Loucy (cell line): ENCODE measurements around the gene ZFAND3.

Experiments
- H2AFZ ChIP-seq: fragments of 200-600 bp; sonication (generic); 2 replicates; pipeline ENCODE4 v1.6.0; 2016; ENCODE audit warnings: antibody characterized with exemption, mild to moderate bottlenecking, low read length, moderate library complexity
- H3F3A ChIP-seq: fragments of 200-600 bp; 2 replicates; pipeline ENCODE4 v1.6.0; 2016; ENCODE audit warnings: antibody characterized with exemption, low read depth, mild to moderate bottlenecking
- H3K27me3 ChIP-seq: fragments of 200-600 bp; sonication (generic); 2 replicates; pipeline ENCODE4 v1.6.1; 2014; ENCODE audit warnings: low read length, mild to moderate bottlenecking; ENCODE audit not compliant: insufficient read depth, poor library complexity, severe bottlenecking
- H3K36me3 ChIP-seq: fragments of 200-600 bp; sonication (generic); 2 replicates; pipeline ENCODE4 v1.6.1; 2016; ENCODE audit warnings: low read length; ENCODE audit not compliant: insufficient read depth
- H3K4me1 ChIP-seq: fragments of 200-600 bp; sonication (generic); 2 replicates; pipeline ENCODE4 v1.5.1; 2014; ENCODE audit warnings: low read length, mild to moderate bottlenecking; ENCODE audit not compliant: insufficient read depth, poor library complexity, severe bottlenecking
- H3K4me2 ChIP-seq: fragments of 200-600 bp; sonication (generic); 2 replicates; pipeline ENCODE4 v1.6.0; 2014; ENCODE audit warnings: antibody characterized with exemption, low read length, low read depth, mild to moderate bottlenecking; ENCODE audit not compliant: poor library complexity, severe bottlenecking
- H3K4me3 ChIP-seq: fragments of 200-600 bp; sonication (generic); 2 replicates; pipeline ENCODE4 v1.5.1; 2014; ENCODE audit warnings: low read length, mild to moderate bottlenecking, mixed read lengths; ENCODE audit not compliant: poor library complexity, severe bottlenecking
- H3K79me2 ChIP-seq: fragments of 200-600 bp; sonication (generic); 2 replicates; pipeline ENCODE4 v1.6.1; 2014; ENCODE audit warnings: low read length; ENCODE audit not compliant: insufficient read depth
- H3K9ac ChIP-seq: fragments of 200-600 bp; sonication (generic); 2 replicates; pipeline ENCODE4 v1.6.0; 2014; ENCODE audit warnings: mild to moderate bottlenecking, low read depth, low read length, moderate library complexity; ENCODE audit not compliant: poor library complexity, severe bottlenecking
- H3K9me2 ChIP-seq: fragments of 200-600 bp; sonication (generic); replicated peaks from 2 replicates; pipeline ENCODE4 v1.6.1; 2016; ENCODE audit warnings: low read depth, low read length, mixed read lengths
- H3K9me3 ChIP-seq: fragments of 200-600 bp; sonication (generic); 2 replicates; pipeline ENCODE4 v1.6.1; 2014; ENCODE audit warnings: mild to moderate bottlenecking, antibody characterized with exemption, low read length, low read depth; ENCODE audit not compliant: insufficient read depth
- H4K20me1 ChIP-seq: fragments of 200-600 bp; sonication (generic); 2 replicates; pipeline ENCODE4 v1.6.0; 2014; ENCODE audit warnings: antibody characterized with exemption, low read length, mild to moderate bottlenecking; ENCODE audit not compliant: insufficient read depth, poor library complexity, severe bottlenecking
- CTCF ChIP-seq: fragments of 200-600 bp; sonication (generic); conservative IDR thresholded peaks from 2 replicates; pipeline ENCODE4 v1.5.1; 2014; ENCODE audit warnings: mild to moderate bottlenecking, antibody characterized with exemption, low read length
- EZH2phosphoT487 ChIP-seq: fragments of 200-600 bp; IDR thresholded peaks from 2 replicates; pipeline ENCODE4 v1.6.1; 2018; ENCODE audit warnings: antibody characterized with exemption, mild to moderate bottlenecking, moderate library complexity, borderline replicate concordance

ZFAND3 gene

GRCh38 chr6:38062066-38062465, 242.5 kb downstream of the ZFAND3 start:
- Histone ChIP-seq H3K9me3 (no peaks in the 10 kb centered on the region), H3K79me2 (peaks cover 19% of the 10 kb centered on the region; the same call in 1 of the 2 replicates), H4K20me1 (peaks cover 2% of the 10 kb centered on the region), H3K36me3 (peaks cover 44% of the 10 kb centered on the region; the same call in 1 of the 2 replicates), H2AFZ (no peak overlapping the region), H3K9me2 (no peaks in the 10 kb centered on the region), H3K4me1 (no peaks in the 10 kb centered on the region), H3K9ac (no peak overlapping the region), H3F3A (no peaks in the 10 kb centered on the region), H3K4me2 (no peak overlapping the region), H3K4me3 (no peak overlapping the region), H3K27me3 (no peaks in the 10 kb centered on the region)
- TF ChIP-seq CTCF (no peak), EZH2phosphoT487 (no peak)

GRCh38 chr6:38063973-38064372, 244.4 kb downstream of the ZFAND3 start:
- H3K79me2 ChIP-seq = peaks cover 20% of the 10 kb centered on the region; the same call in 1 of the 2 replicates
- H3K9me2 ChIP-seq = no peaks in the 10 kb centered on the region
- no peaks in the 10 kb centered on the region for H3K9me3 ChIP-seq
- no peak overlapping the region for H3K4me2 ChIP-seq
- peaks cover 18% of the 10 kb centered on the region for H3K4me1 ChIP-seq
- peaks cover 44% of the 10 kb centered on the region; the same call in 1 of the 2 replicates for H3K36me3 ChIP-seq
- H3K4me3 ChIP-seq = no peak overlapping the region
- no peaks in the 10 kb centered on the region for H3K27me3 ChIP-seq
- no peaks in the 10 kb centered on the region; the same call in 1 of the 2 replicates for H3F3A ChIP-seq
- TF ChIP-seq CTCF = no peak
- H4K20me1 ChIP-seq = peaks cover 16% of the 10 kb centered on the region
- no peak overlapping the region for H3K9ac ChIP-seq
- no peak overlapping the region for H2AFZ ChIP-seq

GRCh38 chr6:38064431-38064830, 244.9 kb downstream of the ZFAND3 start:
- H3K4me2 ChIP-seq = no peak overlapping the region
- peaks cover 22% of the 10 kb centered on the region for H3K4me1 ChIP-seq
- TF ChIP-seq EZH2phosphoT487 (no peak), CTCF (no peak)
- H2AFZ ChIP-seq = no peak overlapping the region
- no peaks in the 10 kb centered on the region for H3K9me2 ChIP-seq
- H3K9me3 ChIP-seq = no peaks in the 10 kb centered on the region
- no peaks in the 10 kb centered on the region for H3K27me3 ChIP-seq
- peaks cover 21% of the 10 kb centered on the region for H4K20me1 ChIP-seq
- H3K79me2 ChIP-seq = peaks cover 18% of the 10 kb centered on the region; the same call in 1 of the 2 replicates
- no peaks in the 10 kb centered on the region; the same call in 1 of the 2 replicates for H3F3A ChIP-seq
- H3K4me3 ChIP-seq = no peak overlapping the region
- H3K9ac ChIP-seq = no peak overlapping the region
- peaks cover 44% of the 10 kb centered on the region; the same call in 1 of the 2 replicates for H3K36me3 ChIP-seq
